ENCODE data around the gene DTD2.
"Not testable (repeated sequence)": the region's sequence is repeated elsewhere in the genome, so short reads cannot be mapped to it uniquely, and the experiment has no call there.

The DTD2 gene

GRCh38 chr14:31461545-31461944 is 4.2 kb upstream of the DTD2 start:
- FAIRE-seq, result no peak
- TF ChIP-seq POLR2A (IDR thresholded peaks at IDR 0.05; ENCODE audit: low read depth, low read length), result no peak
- DNase-seq (ENCODE audit: insufficient read length, low spot score), result no peak

GRCh38 chr14:31457665-31458659 is 656 bp upstream of the DTD2 start:
- DNase-seq (ENCODE audit: insufficient read length, low spot score) (no peak), FAIRE-seq (no peak)
- no peak for TF ChIP-seq POLR2A (IDR thresholded peaks at IDR 0.05; ENCODE audit: low read depth, low read length)

GRCh38 chr14:31449971-31450610 is 7.2 kb downstream of the DTD2 start:
- TF ChIP-seq POLR2A (IDR thresholded peaks at IDR 0.05; ENCODE audit: low read depth, low read length), result no peak
- DNase-seq (ENCODE audit: insufficient read length, low spot score), result no peak
- peak; percentile 68 for FAIRE-seq

GRCh38 chr14:31449136-31449535 is 8.2 kb downstream of the DTD2 start:
- FAIRE-seq (no peak), DNase-seq (ENCODE audit: insufficient read length, low spot score) (no peak)
- TF ChIP-seq POLR2A (IDR thresholded peaks at IDR 0.05; ENCODE audit: low read depth, low read length), result no peak

- FAIRE-seq, result no peak
- TF ChIP-seq POLR2A (IDR thresholded peaks at IDR 0.05; ENCODE audit: low read depth, low read length), result no peak
- DNase-seq (ENCODE audit: insufficient read length, low spot score), result no peak
Observed at GRCh38 chr14:31445703-31446102, 11.6 kb downstream of the DTD2 start.

GRCh38 chr14:31442284-31442683 is 15.0 kb downstream of the DTD2 start:
- DNase-seq (ENCODE audit: insufficient read length, low spot score) (no peak), FAIRE-seq (no peak)
- TF ChIP-seq POLR2A (IDR thresholded peaks at IDR 0.05; ENCODE audit: low read depth, low read length), result no peak

GRCh38 chr14:31441273-31442111 is 15.8 kb downstream of the DTD2 start:
- TF ChIP-seq POLR2A (IDR thresholded peaks at IDR 0.05; ENCODE audit: low read depth, low read length), result no peak
- no peak for FAIRE-seq
- DNase-seq (ENCODE audit: insufficient read length, low spot score), result no peak

GRCh38 chr14:31440280-31440679 is 17.0 kb downstream of the DTD2 start:
- FAIRE-seq, result no peak
- TF ChIP-seq POLR2A (IDR thresholded peaks at IDR 0.05; ENCODE audit: low read depth, low read length), result no peak
- no peak for DNase-seq (ENCODE audit: insufficient read length, low spot score)

GRCh38 chr14:31439561-31439960 is 17.7 kb downstream of the DTD2 start:
- FAIRE-seq, result no peak
- no peak for TF ChIP-seq POLR2A (IDR thresholded peaks at IDR 0.05; ENCODE audit: low read depth, low read length)

GRCh38 chr14:31437045-31437691 is 20.1 kb downstream of the DTD2 start:
- not testable (repeated sequence) for DNase-seq (ENCODE audit: insufficient read length, low spot score); FAIRE-seq

More at GRCh38 chr14:31439561-31439960, 17.7 kb downstream of the DTD2 start:
- no peak for DNase-seq (ENCODE audit: insufficient read length, low spot score)

- no peak for TF ChIP-seq POLR2A (IDR thresholded peaks at IDR 0.05; ENCODE audit: low read depth, low read length)
Observed at GRCh38 chr14:31435276-31435675, 22.0 kb downstream of the DTD2 start.

GRCh38 chr14:31430634-31431264 is 26.6 kb downstream of the DTD2 start:
- no peak for TF ChIP-seq POLR2A (IDR thresholded peaks at IDR 0.05; ENCODE audit: low read depth, low read length)
- DNase-seq (ENCODE audit: insufficient read length, low spot score), result no peak
- no peak for FAIRE-seq

More at GRCh38 chr14:31435276-31435675, 22.0 kb downstream of the DTD2 start:
- FAIRE-seq, result no peak
- DNase-seq (ENCODE audit: insufficient read length, low spot score), result no peak

- DNase-seq (ENCODE audit: insufficient read length, low spot score) (no peak), FAIRE-seq (no peak)
- no peak for TF ChIP-seq POLR2A (IDR thresholded peaks at IDR 0.05; ENCODE audit: low read depth, low read length)
Observed at GRCh38 chr14:31429791-31430190, 27.5 kb downstream of the DTD2 start.

Measured in H54 (cell line).